Kasumi-1 (cell line): ENCODE results near the gene HM13.
A peak's percentile ranks its signal among the peaks of the same experiment; 100 is the strongest.
"Not testable (repeated sequence)": the region's sequence is repeated elsewhere in the genome, so short reads cannot be mapped to it uniquely, and the experiment has no call there.

ENCODE experiments used
- DNase-seq, 2 experiments: peaks; one replicate each; lab custom pipeline; 2025; lab: John Stamatoyannopoulos, UW

HM13 gene

GRCh38 chr20:31514154-31515071, at the start of gene HM13:
Gene HM13, plus strand, starts transcription at chr20:31514442. Its CDS starts 110 bp downstream, at chr20:31514552.
- peak; percentile 79 to 87 for DNase-seq

GRCh38 chr20:31470946-31471345, 43.3 kb upstream of the HM13 start:
- DNase-seq = not testable (repeated sequence)

- DNase-seq = no peak
Measured at GRCh38 chr20:31472395-31473330, 41.6 kb upstream of the HM13 start.

GRCh38 chr20:31473331-31474096, 40.7 kb upstream of the HM13 start:
- DNase-seq = no peak

GRCh38 chr20:31474097-31474436, 40.2 kb upstream of the HM13 start:
- DNase-seq = no peak

GRCh38 chr20:31474758-31475427, 39.3 kb upstream of the HM13 start, which contains the start of the genes DEFB124 and REM1:
Gene DEFB124, minus strand, starts transcription at chr20:31475127. Its CDS starts 2,114 bp downstream, at chr20:31473013.
Gene REM1, plus strand, starts transcription at chr20:31475288. Its CDS starts 1,158 bp downstream, at chr20:31476446.
- DNase-seq = no peak

- no peak for DNase-seq
Measured at GRCh38 chr20:31475472-31476293, 38.6 kb upstream of the HM13 start.

- no peak for DNase-seq
Measured at GRCh38 chr20:31476294-31476585, 38.0 kb upstream of the HM13 start.

- DNase-seq = no peak
Measured at GRCh38 chr20:31476643-31477215, 37.5 kb upstream of the HM13 start.

- no peak for DNase-seq
Measured at GRCh38 chr20:31484001-31484400, 30.2 kb upstream of the HM13 start.

GRCh38 chr20:31485450-31486339, 28.5 kb upstream of the HM13 start:
- DNase-seq = peak; percentile 35 to 39

- DNase-seq = no peak
Measured at GRCh38 chr20:31488115-31488514, 26.1 kb upstream of the HM13 start.

GRCh38 chr20:31489152-31489551, 25.1 kb upstream of the HM13 start:
- no peak for DNase-seq

- no peak for DNase-seq
Measured at GRCh38 chr20:31490752-31491151, 23.5 kb upstream of the HM13 start.

- no peak for DNase-seq
Measured at GRCh38 chr20:31494131-31494530, 20.1 kb upstream of the HM13 start.

GRCh38 chr20:31496761-31497295, 17.4 kb upstream of the HM13 start:
- no peak for DNase-seq

GRCh38 chr20:31497838-31498540, 16.3 kb upstream of the HM13 start:
- DNase-seq = no peak

GRCh38 chr20:31500527-31500926, 13.7 kb upstream of the HM13 start:
- no peak for DNase-seq
